OCI-M2 (cell line): Measurements from ENCODE around the gene CHRNA10.

ENCODE experiments used
- DNase-seq: peaks from one replicate; lab custom pipeline; 2025; ENCODE audit not compliant: unreplicated experiment; lab: John Stamatoyannopoulos, UW

The CHRNA10 gene

GRCh38 chr11:3671334-3672254 lies at the start of gene CHRNA10:
Gene CHRNA10, minus strand, starts transcription at chr11:3671384. Its CDS starts 72 bp downstream, at chr11:3671312.
- DNase-seq: no peak

DNA sequence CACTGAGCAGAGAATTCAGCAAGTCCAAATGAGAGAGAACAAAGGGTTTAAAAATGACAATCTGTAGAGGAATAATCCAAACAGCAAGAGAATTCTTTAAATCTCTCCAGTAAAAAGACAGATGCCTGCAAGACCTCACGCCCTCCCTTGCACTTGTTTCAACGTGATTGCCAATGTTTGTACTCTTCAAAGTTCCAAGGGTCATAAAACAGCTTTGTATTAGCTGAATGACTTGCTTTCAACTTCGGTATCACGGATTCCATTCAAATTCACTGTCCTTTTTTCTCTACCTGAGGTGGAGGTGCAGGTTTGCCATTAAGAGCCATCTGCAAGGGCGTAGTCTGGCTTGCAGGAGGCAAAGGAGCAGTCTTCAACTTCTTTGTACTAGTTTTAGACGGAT lies 41.1 kb upstream of the CHRNA10 start:
- DNase-seq: no peak

DNA sequence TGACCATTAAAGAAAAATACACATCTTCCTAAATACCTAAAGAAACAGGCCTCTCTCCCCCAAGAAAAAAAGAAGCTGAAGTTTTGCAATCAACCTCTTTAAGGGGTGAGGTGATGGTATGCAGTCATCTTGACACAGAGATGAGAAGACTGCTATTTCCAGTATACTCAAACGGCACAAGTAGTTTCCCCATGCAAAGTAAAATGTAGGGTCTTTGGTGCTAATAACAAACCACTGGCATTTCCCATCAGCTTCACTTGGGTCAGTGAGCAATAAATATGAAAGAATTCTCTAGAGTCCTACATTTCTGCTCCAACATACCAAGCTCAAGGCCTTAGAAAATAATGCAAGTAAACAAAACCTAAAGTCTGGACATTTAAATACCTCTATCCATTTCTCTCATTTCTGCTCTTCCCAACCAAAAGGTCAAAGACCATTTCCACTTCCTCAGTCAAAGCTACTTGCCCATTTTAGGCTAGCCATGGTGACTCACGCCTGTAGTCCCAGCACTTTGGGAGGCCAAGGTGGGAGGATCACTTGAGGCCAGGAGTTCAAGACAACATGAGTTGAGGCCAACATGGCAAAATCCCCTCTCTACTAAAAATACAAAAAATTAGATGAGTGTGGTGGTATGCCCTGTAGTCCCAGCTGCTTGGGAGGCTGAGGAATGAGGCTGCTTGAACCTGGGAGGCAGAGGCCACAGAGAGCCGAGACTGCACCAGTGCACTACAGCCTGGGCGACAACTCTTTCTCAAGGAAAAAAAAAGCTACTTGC lies 39.5 kb upstream of the CHRNA10 start:
- no peak for DNase-seq

GRCh38 chr11:3709977-3710376 lies 38.8 kb upstream of the CHRNA10 start:
- DNase-seq: no peak

- no peak for DNase-seq
These were observed 36.0 kb upstream of the CHRNA10 start for GRCh38 chr11:3707176-3707575.

GRCh38 chr11:3703383-3703782 lies 32.2 kb upstream of the CHRNA10 start:
- no peak for DNase-seq

DNA sequence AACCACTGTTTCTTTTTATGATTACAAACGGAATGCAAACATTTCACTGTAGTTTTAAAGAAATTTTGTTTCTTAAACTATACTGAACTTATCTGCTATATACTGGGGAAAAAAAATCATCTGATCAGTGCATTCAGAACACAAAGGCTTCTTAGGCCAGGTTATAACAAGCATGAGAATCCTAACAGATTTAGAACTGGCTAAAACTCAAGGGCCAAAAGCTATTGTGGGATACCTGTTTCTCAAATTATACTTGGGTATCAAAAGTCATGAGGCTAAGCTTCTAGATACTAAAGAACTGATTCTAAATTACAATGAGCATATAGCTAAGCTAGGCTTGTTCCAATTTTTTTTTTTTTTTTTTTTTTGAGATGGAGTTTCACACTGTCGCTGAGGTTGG lies 29.7 kb upstream of the CHRNA10 start:
- DNase-seq: no peak

DNA sequence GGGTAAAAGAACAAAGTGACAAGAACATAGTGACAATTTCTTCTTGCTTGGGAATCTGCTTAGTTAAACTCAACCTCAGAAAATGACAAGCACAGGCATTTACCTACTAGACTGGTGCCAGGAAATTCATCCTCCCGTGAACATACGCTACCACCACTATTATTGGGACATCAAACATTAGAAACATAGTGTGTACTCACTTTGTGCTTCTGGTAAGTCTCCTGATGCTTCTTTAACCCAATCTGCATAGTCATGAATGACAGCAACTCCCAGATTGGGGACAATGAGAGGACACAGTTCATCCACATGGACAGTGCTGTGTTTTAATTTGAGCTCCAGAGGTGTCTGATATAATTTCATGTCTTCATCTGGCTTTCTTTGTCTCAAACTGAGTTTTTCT lies 29.2 kb upstream of the CHRNA10 start:
- DNase-seq: no peak

GRCh38 chr11:3686751-3687150 lies 15.6 kb upstream of the CHRNA10 start:
- no peak for DNase-seq

DNA sequence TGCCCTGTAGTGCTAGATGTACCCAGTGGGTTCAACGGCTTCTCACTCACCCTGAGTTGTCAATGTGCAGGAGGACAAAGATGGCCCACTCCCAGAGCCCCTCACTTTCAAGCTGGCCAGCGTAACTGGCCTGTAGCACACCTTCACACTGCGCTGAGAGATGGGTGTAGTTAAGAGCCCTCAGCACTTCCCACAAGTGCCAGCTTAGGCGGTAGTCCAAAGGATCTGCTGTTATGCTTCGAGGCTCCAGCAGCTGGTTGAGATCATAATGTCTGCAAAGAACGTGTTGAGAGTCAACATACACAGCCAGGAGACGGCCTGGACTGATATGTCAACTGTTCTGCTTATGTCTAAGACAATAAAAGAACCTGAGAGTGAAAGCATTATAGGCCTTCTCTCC lies 14.7 kb upstream of the CHRNA10 start:
- DNase-seq: no peak

DNA sequence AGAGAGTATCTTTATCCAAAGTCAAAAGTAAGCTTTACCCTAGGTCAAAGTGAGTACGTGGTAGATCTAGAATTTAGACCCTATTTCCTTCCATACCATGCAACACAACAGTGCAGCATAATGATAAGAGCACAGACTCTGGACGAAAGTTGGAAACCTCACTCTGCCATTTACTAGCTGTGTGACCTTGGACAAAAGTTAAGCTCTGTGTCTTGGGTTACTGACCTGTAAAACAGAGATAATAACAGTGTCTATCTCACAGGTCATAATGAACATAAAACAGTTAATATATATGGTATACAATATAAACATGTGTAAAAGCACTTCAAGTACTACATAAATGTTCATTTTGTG lies 13.6 kb upstream of the CHRNA10 start:
- DNase-seq: no peak

DNA sequence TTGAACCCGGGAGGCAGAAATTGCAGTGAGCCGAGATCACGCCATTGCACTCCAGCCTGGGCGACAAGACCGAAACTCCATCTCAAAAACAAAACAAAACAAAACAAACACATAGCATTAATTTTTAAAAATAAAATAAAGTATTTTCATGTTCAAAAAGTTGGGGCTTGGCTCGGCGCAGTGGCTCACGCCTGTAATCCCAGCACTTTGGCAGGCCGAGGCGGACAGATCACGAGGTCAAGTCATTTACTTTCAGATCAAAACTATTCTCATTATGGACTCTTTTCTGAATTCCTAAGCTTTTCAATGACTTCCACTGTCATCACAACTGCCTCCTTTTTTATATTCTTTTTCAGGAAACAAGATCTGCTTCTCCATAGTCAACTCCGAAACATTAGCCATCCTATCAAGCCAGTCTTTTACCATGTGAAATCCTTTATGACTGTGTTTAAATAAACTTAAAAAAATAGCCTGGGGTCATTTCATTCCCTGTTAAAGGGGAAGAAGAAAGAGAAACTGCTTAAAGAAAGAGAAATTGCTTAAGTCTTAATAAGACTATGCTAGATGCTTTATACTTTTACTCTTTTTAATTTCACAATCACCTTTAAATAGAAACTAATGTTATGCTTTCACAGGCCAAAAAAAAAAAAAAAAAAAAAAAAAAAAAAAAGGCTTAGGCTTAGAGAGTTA lies 13.1 kb upstream of the CHRNA10 start:
- DNase-seq: no peak

GRCh38 chr11:3683039-3683438 lies 11.9 kb upstream of the CHRNA10 start:
- no peak for DNase-seq

GRCh38 chr11:3679077-3679476 lies 7.9 kb upstream of the CHRNA10 start:
- no peak for DNase-seq

DNA sequence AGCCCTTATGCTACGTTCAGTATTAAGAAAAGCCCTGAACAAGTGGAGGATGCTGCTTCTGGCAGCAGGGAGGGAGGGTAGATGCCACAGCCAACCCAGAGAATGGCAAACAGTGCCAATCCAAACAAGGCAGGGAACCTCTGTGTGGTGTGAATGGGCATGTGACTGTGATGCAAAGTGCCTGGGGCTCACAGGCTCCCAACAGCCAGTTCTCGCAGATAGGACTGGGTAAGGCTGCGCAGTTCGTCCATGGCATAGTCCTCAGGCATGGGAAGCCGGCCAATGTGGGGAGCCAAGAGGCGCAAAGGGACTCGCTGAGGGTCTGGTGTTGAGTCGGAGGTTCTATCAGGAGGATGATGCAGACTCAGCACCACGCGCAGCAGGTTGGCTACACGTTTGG lies 4.8 kb upstream of the CHRNA10 start:
- DNase-seq: no peak

DNA sequence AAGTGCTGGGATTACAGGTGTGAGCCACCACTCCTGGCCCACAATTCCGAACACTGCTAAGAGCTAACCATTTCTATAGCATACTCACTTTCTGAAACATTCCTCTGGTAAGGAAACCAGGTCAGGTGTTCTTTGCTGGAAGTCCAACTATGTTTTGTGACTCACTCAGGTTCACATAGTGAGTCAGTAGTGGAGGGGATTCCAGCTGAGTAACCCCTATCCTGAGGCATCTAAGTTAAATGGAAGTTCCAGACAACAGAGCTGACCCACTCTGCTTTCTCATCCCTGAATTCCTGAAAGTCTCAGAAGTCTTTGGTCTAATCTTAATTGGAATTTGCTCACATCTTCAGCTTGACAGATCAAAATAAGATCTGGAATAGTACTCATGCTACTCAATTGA lies 3.0 kb upstream of the CHRNA10 start:
- no peak for DNase-seq

DNA sequence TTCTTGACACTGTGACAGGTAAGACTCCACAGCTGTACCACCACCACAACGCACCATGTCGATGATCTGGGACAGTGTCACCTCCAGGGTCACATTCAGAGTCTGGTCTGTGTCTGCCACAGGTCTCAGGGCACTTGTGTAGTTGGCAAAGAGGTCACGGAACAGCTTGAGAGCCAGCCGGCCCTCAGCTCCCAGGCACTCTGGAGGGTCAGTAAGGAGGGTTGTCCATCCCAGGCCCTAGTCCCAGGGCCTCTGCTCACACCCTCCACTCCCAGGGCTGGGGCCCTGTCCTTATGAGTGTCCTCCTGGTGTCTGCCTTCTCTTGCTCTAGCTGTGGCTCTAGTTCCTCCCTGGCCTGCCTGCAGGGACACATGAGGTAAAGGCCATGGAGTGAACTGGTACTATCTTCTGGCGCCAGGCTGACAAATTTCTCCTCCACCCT lies 1.4 kb downstream of the CHRNA10 start:
- no peak for DNase-seq

GRCh38 chr11:3669128-3669527 lies 2.1 kb downstream of the CHRNA10 start:
- DNase-seq: no peak

- no peak for DNase-seq
These were observed 3.8 kb downstream of the CHRNA10 start for GRCh38 chr11:3667149-3668035.

- no peak for DNase-seq
These were observed 5.1 kb downstream of the CHRNA10 start for GRCh38 chr11:3666023-3666530.
